NCI-H774 (cell line): ENCODE data around the gene MOSPD3.

Experiments used
- DNase-seq: peaks from one replicate; lab custom pipeline; 2025; lab: John Stamatoyannopoulos, UW

Gene MOSPD3

DNA sequence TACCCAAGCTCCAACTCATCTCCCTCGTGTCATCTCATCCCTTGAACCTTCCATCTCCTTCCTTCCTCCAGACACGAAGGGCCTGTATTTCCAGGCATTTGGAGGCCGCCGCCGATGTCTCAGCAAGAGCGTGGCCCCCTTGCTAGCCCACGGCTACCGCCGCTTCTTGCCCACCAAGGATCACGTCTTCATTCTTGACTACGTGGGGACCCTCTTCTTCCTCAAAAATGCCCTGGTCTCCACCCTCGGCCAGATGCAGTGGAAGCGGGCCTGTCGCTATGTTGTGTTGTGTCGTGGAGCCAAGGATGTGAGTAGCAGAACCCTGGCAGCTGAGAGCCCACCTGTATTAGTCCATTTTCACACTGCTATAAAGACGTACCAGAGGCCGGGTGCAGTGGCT lies 20.7 kb upstream of the MOSPD3 start:
- DNase-seq, result no peak

- DNase-seq, result no peak
Measured at GRCh38 chr7:100595188-100595587, 17.2 kb upstream of the MOSPD3 start.

- DNase-seq, result no peak
Measured at GRCh38 chr7:100598425-100598824, 13.9 kb upstream of the MOSPD3 start.

- DNase-seq, result no peak
Measured at GRCh38 chr7:100599911-100600729, 12.2 kb upstream of the MOSPD3 start.

- DNase-seq, result no peak
Measured at GRCh38 chr7:100600730-100601038, 11.7 kb upstream of the MOSPD3 start.

GRCh38 chr7:100602889-100603725 lies 9.2 kb upstream of the MOSPD3 start:
- no peak for DNase-seq

DNA sequence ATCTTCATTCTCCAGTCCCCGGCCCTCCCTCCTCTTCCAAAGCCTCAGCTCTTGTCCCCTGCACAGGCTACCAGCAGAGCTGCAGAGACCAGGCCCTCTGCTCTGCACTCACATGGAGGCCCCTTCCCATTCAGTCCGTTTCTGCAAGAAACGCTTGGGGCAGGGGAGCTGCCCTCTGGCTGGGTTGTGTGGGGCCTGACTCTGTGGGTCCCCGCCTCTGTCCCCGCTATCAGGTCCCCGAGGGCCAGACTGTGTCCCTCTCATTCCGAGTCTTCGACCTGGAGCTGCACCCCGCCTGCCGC lies 8.7 kb upstream of the MOSPD3 start:
- DNase-seq, result no peak

DNA sequence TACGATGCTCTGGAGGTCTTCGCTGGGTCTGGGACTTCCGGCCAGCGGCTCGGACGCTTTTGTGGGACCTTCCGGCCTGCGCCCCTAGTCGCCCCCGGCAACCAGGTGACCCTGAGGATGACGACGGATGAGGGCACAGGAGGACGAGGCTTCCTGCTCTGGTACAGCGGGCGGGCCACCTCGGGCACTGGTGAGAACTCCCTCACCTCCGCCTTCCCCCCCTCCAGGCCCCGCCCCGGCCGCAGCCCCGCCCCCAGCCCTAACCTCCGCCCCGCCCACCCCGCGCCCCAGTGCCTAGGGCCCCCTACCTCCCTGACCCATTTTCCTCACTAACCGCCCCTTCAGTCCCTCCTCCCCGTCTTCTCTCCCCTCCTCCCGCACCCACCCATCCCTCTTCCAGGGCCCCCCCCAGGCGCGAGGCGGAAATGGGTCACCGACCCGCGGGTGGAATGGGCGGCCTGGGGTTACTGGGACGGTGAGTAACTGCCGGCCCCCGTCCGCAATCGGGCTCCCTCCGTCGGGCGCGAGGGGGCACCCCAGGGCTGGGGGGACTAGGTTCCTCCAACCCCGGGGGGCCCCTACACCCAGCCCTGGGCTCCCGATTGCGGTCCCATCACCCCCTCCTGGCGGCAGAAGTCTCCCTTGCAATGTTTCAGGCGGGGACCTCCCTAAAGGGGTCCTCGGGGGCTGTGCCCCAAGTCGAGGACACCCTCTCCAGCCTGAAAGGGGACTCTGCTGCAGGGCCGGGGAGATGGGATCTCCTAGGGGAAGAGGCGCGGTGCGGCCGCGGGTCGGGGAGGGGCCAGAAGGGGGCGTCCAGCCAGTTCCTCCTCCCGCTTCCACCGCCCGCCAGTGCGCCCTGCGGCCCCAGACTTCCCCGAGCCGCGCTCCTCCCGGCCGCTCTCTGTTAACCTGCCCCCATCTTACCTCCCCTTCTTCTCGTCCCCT lies 8.0 kb upstream of the MOSPD3 start:
- peak; percentile 38 for DNase-seq

DNA sequence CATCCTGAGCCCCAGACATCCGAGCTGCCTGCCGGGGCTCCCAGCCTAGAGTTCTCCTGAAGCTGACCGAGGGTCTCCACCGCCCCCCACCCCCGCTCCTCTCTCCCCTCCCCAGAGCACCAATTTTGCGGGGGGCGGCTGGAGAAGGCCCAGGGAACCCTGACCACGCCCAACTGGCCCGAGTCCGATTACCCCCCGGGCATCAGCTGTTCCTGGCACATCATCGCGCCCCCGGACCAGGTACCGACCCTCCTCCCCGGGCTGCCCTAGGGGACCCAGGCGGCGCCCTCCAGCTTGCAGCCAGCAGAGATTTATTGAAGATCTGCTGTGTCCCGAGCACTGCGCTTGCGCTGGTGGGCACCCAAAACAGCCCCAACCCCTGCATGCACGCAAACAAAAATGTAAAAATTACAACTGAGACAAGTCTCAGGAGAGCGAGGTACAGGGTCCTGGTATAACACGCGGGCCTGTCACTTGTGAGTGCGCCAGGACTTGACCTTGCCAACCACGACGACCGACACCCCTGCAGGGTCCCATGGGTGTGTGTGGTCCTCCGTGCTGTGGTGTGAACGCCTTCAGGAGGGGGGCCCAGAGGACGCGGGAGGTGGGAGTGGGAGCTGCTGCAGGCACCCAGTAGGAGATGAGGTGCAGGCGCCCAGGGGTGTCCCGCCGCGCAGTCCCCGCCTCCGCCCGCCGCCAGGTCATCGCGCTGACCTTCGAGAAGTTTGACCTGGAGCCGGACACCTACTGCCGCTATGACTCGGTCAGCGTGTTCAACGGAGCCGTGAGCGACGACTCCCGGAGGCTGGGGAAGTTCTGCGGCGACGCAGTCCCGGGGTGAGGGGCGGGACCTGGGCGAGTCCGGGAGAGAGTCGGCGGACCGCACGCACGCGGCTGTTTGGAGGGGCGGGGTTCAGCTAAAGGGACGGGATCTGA lies 7.1 kb upstream of the MOSPD3 start:
- no peak for DNase-seq

GRCh38 chr7:100606313-100606712 lies 6.0 kb upstream of the MOSPD3 start:
- DNase-seq, result no peak

DNA sequence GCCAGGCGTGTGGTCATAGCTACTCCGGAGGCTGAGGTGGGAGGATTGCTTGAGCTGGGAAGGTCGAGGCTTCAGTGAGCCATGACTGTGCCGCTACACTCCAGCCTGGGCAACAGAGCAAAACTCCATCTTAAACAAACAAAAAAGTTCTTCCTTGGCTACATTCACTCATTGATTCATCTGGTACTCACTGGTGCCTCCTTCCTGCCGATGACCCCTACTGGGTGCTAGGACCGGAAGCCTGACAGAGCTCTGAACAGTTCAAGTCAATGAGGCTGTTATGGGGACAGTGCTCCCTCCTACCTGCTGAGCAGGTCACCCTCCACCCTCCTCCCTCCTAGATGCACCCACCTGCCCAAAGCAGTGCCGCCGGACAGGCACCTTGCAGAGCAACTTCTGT lies 5.2 kb upstream of the MOSPD3 start:
- DNase-seq, result no peak

GRCh38 chr7:100609958-100610357 lies 2.4 kb upstream of the MOSPD3 start:
- no peak for DNase-seq

- DNase-seq, result no peak
Measured at GRCh38 chr7:100612730-100613390, 520 bp downstream of the MOSPD3 start.

DNA sequence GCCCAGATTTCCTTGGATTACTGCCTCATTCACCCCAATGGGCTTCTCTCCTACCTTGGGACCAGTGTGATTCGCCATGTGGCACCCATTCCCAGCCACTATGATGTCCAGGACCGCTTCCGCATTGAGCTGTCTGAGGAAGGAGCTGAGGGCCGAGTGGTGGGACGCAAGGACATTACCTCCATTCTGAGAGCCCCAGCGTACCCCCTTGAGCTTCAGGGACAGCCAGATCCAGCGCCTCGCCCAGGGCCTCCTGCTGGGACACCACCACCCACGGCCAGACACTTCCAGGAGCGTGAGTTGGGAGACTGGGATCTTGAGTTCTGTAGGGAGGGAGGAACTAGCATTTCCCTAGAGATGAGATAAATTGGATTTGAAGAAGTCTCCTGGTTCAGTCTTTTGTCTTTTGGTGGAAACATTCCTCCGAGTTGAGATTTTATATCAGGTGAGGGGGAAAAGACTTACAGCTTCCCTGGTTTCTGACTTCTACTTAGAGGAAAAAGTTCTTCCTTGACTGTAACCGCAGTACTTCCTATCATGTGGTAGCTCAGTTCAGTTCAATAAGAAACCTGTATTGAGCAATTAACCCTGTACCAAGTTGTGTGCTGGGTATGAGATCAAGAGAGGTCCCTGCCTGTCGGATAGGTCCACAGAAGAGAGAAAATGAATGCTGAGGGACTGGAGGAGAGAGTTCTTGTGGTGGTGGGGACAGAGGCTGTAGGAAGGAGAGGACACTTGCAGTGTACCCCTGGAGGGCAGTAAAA lies 1.3 kb downstream of the MOSPD3 start:
- DNase-seq, result no peak

- no peak for DNase-seq
Measured at GRCh38 chr7:100614308-100614861, 2.0 kb downstream of the MOSPD3 start.

GRCh38 chr7:100620239-100620638 lies 7.9 kb downstream of the MOSPD3 start:
- no peak for DNase-seq

- DNase-seq, result no peak
Measured at GRCh38 chr7:100620804-100621203, 8.5 kb downstream of the MOSPD3 start.

DNA sequence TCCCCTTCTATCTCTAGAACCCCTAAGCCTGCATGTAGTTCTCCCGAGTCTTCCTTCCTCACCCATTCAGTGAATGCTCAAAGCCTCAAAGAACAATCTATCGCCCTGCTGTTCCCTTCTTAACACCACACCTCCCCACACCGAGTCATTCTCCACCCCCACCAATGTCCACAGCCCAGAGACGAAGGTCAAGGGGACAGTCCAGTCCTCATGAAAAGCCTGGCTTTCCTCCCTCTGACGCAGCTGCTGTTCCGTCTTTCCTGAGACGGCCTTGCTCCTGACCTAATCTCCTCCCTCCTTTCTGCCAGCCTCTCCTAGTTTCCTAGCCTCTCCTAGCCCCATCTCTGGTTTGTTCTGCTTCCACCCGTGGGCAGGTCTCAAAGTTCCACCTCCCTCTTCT lies 9.2 kb downstream of the MOSPD3 start:
- DNase-seq, result no peak

DNA sequence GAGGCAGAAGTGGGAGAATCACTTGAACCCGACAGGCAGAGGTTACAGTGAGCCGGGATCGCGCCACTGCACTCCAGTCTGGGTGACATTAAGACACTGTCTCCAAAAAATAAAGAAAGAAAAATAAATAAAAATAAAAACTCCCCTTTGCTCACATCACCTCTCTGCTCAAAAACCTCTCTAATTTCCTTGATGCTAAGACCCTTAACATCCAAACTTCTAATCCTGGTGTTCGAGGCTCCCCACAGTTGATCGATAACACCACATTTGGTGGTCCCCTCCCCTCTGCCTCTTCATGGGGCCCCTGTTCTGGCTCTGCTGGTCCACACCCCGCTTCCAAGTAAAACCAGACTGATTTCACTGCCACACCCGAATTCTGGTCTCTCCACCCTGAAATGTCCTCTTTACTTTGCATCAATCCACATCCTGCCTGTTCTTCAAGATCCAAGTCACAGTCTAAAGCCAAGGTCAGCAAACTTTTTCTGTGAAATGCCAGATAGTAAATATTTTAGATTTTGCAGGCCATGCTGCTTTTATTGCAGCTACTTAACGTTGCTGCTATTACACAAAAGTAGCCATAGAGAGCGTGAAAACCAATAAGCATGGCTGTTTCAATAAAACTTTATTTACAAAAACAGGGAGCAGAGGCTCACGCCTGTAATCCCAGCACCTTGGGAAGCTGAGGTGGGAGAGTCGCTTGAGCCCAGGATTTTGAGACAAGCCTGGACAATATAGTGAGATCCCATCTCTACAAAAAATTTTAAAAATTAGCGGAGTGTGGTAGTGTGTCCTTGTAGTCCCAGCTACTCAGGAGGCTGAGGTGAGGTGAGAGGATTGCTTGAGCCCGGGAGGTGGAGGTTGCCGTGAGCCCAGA lies 11.8 kb downstream of the MOSPD3 start:
- DNase-seq, result no peak
